Cardiac ventricle fibroblast (primary cell): ENCODE measurements around the gene AKAP9. TPM values are rescaled to one million over a fixed set of nuclear protein-coding genes. Genes with fewer than 3 reads are reported as not detected.

Experiments
- total RNA-seq: library from RNA; depleted of rRNA; stranded (reverse); fragments of >200 nt; gene quantifications from 2 replicates; pipeline ENCODE4 v1.2.3, GENCODE V29; 2015

AKAP9 gene
- total RNA-seq: 25.6 and 26.2 TPM in 2 replicates

GRCh38 chr7:91940572-91941341 lies at the start of gene AKAP9:
TSS of gene AKAP9 (plus strand) at chr7:91940862. CDS start at chr7:91941100, 238 bp downstream.

GRCh38 chr7:92134271-92135051 lies 193.8 kb downstream of the AKAP9 start, which contains the start of gene CYP51A1:
TSS of gene CYP51A1 (minus strand) at chr7:92134477. CDS start at chr7:92134364, 113 bp downstream.

Other genes starting within 250 kb of the AKAP9 start
- gene MTERF1, start 60.2 kb upstream of the AKAP9 start, total RNA-seq: 2.2 and 5.7 TPM in 2 replicates
- gene CYP51A1, start 193.6 kb downstream of the AKAP9 start, total RNA-seq: 73.5 and 78.0 TPM in 2 replicates
- not detected in 2 replicates for gene LRRD1, start 238.3 kb downstream of the AKAP9 start, total RNA-seq